ENCODE results near the gene GRIN2A. TPM values are rescaled to one million over a fixed set of nuclear protein-coding genes. Genes with fewer than 3 reads are reported as not detected.

Gene GRIN2A
- total and polyA plus RNA-seq, 2 of the 13 experiments (the other 11 are each of a cell fraction or from before 2014, with no cell fraction given), result not detected

DNA sequence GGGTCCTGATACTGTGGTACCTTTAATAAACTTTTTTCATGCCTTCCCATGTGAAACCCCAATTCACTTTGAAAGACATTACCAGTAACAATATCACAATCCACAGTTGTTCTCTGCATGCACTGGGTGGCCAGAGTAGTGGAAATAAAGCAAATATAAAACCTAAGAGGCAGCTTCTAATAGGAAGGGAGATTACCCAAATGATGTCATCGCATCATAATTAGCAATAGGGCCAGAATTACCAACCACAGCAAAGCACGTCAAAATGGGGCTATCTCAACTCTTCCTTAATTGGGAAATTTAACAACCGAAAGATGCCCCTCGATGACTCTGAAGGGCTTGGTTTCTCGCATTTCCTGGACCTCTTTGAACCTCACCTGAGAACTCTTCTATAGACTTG, 224.8 kb downstream of the GRIN2A start:
- Histone ChIP-seq H3K27ac (ENCODE audit: extremely low read length, insufficient read depth, low read length) (no peak overlapping the region), H3K9ac (ENCODE audit: insufficient read depth, low read depth, low read length) (no peak overlapping the region), H3K9me3 (ENCODE audit: low read length) (no peaks in the 10 kb centered on the region), H3K79me2 (ENCODE audit: insufficient read depth, low read length) (no peaks in the 10 kb centered on the region), H4K20me1 (ENCODE audit: insufficient read depth, low read length) (no peaks in the 10 kb centered on the region), H2AFZ (ENCODE audit: low read length) (no peak overlapping the region), H3K27me3 (ENCODE audit: control insufficient read depth in 1 of 2, insufficient read depth in 2 of 2, low read length in 2 of 2) (peaks cover 1 to 27% of the 10 kb centered on the region in 2 experiments; a peak in 4 of 5 replicates), H3K4me2 (ENCODE audit: low read depth, low read length) (no peak overlapping the region), H3K4me1 (ENCODE audit: insufficient read depth, low read length) (no peaks in the 10 kb centered on the region), H3K4me3 (replicated peaks in 1 of 3; ENCODE audit: insufficient read depth in 1 of 3, low read depth in 2 of 3, low read length in 3 of 3) (no peak overlapping the region), H3K36me3 (replicated peaks in 1 of 2; ENCODE audit: control insufficient read depth in 1 of 2, insufficient read depth in 2 of 2, low read length in 2 of 2) (no peaks in the 10 kb centered on the region)
- FAIRE-seq (no peak), ATAC-seq (no peak), DNase-seq (ENCODE audit: low spot score) (no peak)
- no TSS peak for BruUV-seq (replicated peaks)
- 22% methylated on average over 5 of the region's 5 CpGs for WGBS (ENCODE audit: low lambda C conversion rate)
- in situ Hi-C loops (cut with HindIII; ENCODE audit: extremely low pct_ligation_motif_present, low pct_unique_long_range_greater_than_20kb), result no loop called here
- intact Hi-C loops (cut with micrococcal nuclease; ENCODE audit: unreplicated experiment), result no loop called here
- ChIA-PET POLR2A (no interaction called here), CTCF (ENCODE audit: low intra/inter-chr PET ratio, low total read pairs) (no interaction called here)
- TF ChIP-seq ZBTB1 (CRISPR knock-in tag; IDR thresholded peaks at IDR 0.05; ENCODE audit: borderline replicate concordance) (no peak), ATF7 (IDR thresholded peaks at IDR 0.05) (peak; percentile 88), ATF7 (CRISPR knock-in tag; IDR thresholded peaks at IDR 0.05) (no peak), ZNF703 (CRISPR knock-in tag; IDR thresholded peaks at IDR 0.05; ENCODE audit: borderline replicate concordance) (no peak), ZNF772 (CRISPR knock-in tag; IDR thresholded peaks at IDR 0.05) (no peak), POLR2AphosphoS2 (IDR thresholded peaks at IDR 0.05; ENCODE audit: low read depth, low read length) (no peak)
- TF ChIP-seq, protein P1, sequence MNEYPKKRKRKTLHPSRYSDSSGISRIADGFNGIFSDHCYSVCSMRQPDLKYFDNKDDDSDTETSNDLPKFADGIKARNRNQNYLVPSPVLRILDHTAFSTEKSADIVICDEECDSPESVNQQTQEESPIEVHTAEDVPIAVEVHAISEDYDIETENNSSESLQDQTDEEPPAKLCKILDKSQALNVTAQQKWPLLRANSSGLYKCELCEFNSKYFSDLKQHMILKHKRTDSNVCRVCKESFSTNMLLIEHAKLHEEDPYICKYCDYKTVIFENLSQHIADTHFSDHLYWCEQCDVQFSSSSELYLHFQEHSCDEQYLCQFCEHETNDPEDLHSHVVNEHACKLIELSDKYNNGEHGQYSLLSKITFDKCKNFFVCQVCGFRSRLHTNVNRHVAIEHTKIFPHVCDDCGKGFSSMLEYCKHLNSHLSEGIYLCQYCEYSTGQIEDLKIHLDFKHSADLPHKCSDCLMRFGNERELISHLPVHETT (CRISPR knock-in tag; conservative IDR thresholded peaks at IDR 0.05), result no peak
- TF ChIP-seq, protein P2, sequence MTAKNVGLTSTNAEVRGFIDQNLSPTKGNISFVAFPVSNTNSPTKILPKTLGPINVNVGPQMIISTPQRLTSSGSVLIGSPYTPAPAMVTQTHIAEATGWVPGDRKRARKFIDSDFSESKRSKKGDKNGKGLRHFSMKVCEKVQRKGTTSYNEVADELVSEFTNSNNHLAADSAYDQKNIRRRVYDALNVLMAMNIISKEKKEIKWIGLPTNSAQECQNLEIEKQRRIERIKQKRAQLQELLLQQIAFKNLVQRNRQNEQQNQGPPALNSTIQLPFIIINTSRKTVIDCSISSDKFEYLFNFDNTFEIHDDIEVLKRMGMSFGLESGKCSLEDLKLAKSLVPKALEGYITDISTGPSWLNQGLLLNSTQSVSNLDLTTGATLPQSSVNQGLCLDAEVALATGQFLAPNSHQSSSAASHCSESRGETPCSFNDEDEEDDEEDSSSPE (CRISPR knock-in tag; IDR thresholded peaks at IDR 0.05), result no peak
- TF ChIP-seq, protein P3, sequence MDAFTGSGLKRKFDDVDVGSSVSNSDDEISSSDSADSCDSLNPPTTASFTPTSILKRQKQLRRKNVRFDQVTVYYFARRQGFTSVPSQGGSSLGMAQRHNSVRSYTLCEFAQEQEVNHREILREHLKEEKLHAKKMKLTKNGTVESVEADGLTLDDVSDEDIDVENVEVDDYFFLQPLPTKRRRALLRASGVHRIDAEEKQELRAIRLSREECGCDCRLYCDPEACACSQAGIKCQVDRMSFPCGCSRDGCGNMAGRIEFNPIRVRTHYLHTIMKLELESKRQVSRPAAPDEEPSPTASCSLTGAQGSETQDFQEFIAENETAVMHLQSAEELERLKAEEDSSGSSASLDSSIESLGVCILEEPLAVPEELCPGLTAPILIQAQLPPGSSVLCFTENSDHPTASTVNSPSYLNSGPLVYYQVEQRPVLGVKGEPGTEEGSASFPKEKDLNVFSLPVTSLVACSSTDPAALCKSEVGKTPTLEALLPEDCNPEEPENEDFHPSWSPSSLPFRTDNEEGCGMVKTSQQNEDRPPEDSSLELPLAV (CRISPR knock-in tag; conservative IDR thresholded peaks at IDR 0.05; ENCODE audit: low read depth), result no peak

All from HepG2 (cell line).